GM06990 (cell line): ENCODE data around the gene SRGAP3.

Experiments
- DNase-seq: peaks from one replicate; pipeline ENCODE4 v3.0.0-alpha.2; 2011; ENCODE audit not compliant: insufficient read length; ENCODE audit errors: extremely low read depth
- H3K27me3 ChIP-seq: replicated peaks from 2 replicates; pipeline ENCODE4 v1.6.0; 2011; ENCODE audit warnings: low read length; ENCODE audit not compliant: control insufficient read depth, insufficient read depth
- H3K36me3 ChIP-seq: 2 replicates; pipeline ENCODE4 v1.5.1; 2011; ENCODE audit warnings: low read length; ENCODE audit not compliant: control insufficient read depth, insufficient read depth
- H3K4me3 ChIP-seq: replicated peaks from 2 replicates; pipeline ENCODE4 v1.5.1; 2011; ENCODE audit warnings: low read depth, mild to moderate bottlenecking, control low read depth, low read length
- CTCF ChIP-seq: IDR thresholded peaks from 2 replicates; pipeline ENCODE4 v1.5.1; 2011; ENCODE audit warnings: low read length, control low read depth, mild to moderate bottlenecking, inconsistent platforms; ENCODE audit not compliant: insufficient read depth, poor library complexity, severe bottlenecking

The SRGAP3 gene

GRCh38 chr3:9266716-9267115 lies 17.3 kb upstream of the SRGAP3 start:
- Histone ChIP-seq H3K27me3 (no peaks in the 10 kb centered on the region; the same call in 1 of the 2 replicates), H3K4me3 (no peak overlapping the region), H3K36me3 (no peaks in the 10 kb centered on the region)
- TF ChIP-seq CTCF, result no peak
- no peak for DNase-seq

DNA sequence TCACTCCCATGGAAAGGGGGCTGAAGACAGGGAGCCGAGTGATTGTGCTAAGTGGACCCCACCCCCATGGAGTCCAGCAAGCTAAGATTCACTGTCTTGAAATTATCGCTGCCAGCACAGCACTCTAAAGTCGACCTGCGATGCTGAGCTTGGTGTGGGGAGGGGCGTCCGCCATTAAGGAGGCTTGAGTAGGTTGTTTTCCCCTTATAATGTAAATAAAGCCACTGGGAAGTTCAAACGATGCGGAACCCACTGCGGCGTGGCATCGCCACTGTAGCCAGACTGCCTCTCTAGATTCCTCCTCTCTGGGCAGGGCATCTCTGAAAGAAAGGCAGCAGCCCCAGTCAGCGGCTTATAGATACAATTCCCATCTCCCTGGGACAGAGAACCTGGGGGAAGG lies 10.9 kb upstream of the SRGAP3 start:
- TF ChIP-seq CTCF, result no peak
- no peak for DNase-seq
- H3K27me3 ChIP-seq, result no peaks in the 10 kb centered on the region
- no peak overlapping the region for H3K4me3 ChIP-seq
- H3K36me3 ChIP-seq, result no peaks in the 10 kb centered on the region

DNA sequence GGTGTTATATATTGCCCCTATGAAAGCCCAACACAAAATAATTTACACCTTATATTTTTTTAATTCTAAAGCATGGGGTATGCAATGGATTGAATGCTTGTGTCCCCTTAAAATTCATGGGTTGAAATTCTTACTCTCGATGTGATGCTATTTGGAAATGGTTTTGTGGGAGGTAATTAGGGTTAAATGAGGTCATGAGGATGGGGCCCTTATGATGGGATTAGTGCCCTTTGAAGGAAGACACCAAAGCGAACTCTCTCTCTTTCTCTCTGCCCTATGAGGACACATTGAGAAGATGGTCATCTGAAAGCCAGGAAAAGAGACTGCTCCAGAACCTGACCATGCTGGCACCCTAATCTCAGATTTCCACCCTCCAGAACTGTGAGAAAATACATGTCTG lies 7.6 kb upstream of the SRGAP3 start:
- TF ChIP-seq CTCF, result no peak
- Histone ChIP-seq H3K36me3 (no peaks in the 10 kb centered on the region), H3K27me3 (no peaks in the 10 kb centered on the region), H3K4me3 (no peak overlapping the region)
- no peak for DNase-seq

- no peak for TF ChIP-seq CTCF
- DNase-seq, result no peak
- Histone ChIP-seq H3K36me3 (no peaks in the 10 kb centered on the region), H3K27me3 (no peaks in the 10 kb centered on the region), H3K4me3 (no peak overlapping the region)
These were observed 6.5 kb upstream of the SRGAP3 start for GRCh38 chr3:9255976-9256375.

- H3K4me3 ChIP-seq, result no peak overlapping the region
- no peak for TF ChIP-seq CTCF
- H3K27me3 ChIP-seq, result no peaks in the 10 kb centered on the region
- DNase-seq, result no peak
- no peaks in the 10 kb centered on the region for H3K36me3 ChIP-seq
These were observed 5.3 kb upstream of the SRGAP3 start for GRCh38 chr3:9254764-9255163.

GRCh38 chr3:9253327-9253726 lies 3.9 kb upstream of the SRGAP3 start:
- TF ChIP-seq CTCF, result no peak
- no peak for DNase-seq
- Histone ChIP-seq H3K4me3 (no peak overlapping the region), H3K27me3 (no peaks in the 10 kb centered on the region), H3K36me3 (no peaks in the 10 kb centered on the region)
